IMR-90 (cell line): ENCODE measurements around the gene DLG4. TPM values are rescaled to one million over a fixed set of nuclear protein-coding genes. Genes with fewer than 3 reads are reported as not detected.

ENCODE experiments used
- ATAC-seq: fragments of 200-7000 bp; cut with Tn5 transposase; 2 replicates; pipeline ENCODE4 v1.9.1; 2020; ENCODE audit warnings: low read depth, mild to moderate bottlenecking, moderate library complexity
- BruUV-seq: library from RNA; stranded (reverse); fragments of 400-500 nt; replicated peaks from 2 replicates; lab custom pipeline; 2021; lab: Mats Ljungman, UMichigan
- CTCF ChIA-PET: fragments of 300-600 bp; formaldehyde crosslinking; extraction: SDS; loops from one replicate; lab custom pipeline; 2021; ENCODE audit warnings: antibody characterized with exemption; lab: Yijun Ruan, JAX
- POLR2A ChIA-PET: fragments of 300-600 bp; sonication (Branson Sonifier 250); formaldehyde crosslinking; loops from one replicate; lab custom pipeline; 2022; ENCODE audit warnings: antibody characterized with exemption; ENCODE audit not compliant: unreplicated experiment; lab: Charles Lee
- DNase-seq: peaks from one replicate; pipeline ENCODE4 v3.0.0; 2013
- H2AFZ ChIP-seq: replicated peaks from 2 replicates; pipeline ENCODE3; 2013; ENCODE audit warnings: low read length, mild to moderate bottlenecking; ENCODE audit not compliant: poor library complexity
- H2AK5ac ChIP-seq: 2 replicates; pipeline ENCODE4 v1.6.1; 2013; ENCODE audit warnings: low read depth, low read length, inconsistent platforms
- H2AK9ac ChIP-seq: replicated peaks from 2 replicates; pipeline ENCODE3; 2013; ENCODE audit warnings: mild to moderate bottlenecking, low read depth, low read length, moderate library complexity; ENCODE audit not compliant: poor library complexity
- H2BK120ac ChIP-seq: 2 replicates; pipeline ENCODE4 v1.6.1; 2013; ENCODE audit warnings: low read depth, low read length, inconsistent platforms
- H2BK15ac ChIP-seq: 3 replicates; pipeline ENCODE4 v1.6.1; 2013; ENCODE audit warnings: low read depth, low read length, inconsistent platforms
- H2BK20ac ChIP-seq: 2 replicates; pipeline ENCODE4 v1.6.1; 2013; ENCODE audit warnings: low read depth, mild to moderate bottlenecking, inconsistent platforms, low read length, moderate library complexity
- H2BK5ac ChIP-seq: 2 replicates; pipeline ENCODE4 v1.6.1; 2013; ENCODE audit warnings: mild to moderate bottlenecking, low read depth, low read length, inconsistent platforms; ENCODE audit not compliant: poor library complexity, severe bottlenecking
- H3K14ac ChIP-seq: replicated peaks from 2 replicates; pipeline ENCODE4 v1.6.1; 2013; ENCODE audit warnings: low read depth, low read length, inconsistent platforms
- H3K18ac ChIP-seq: 2 replicates; pipeline ENCODE4 v1.6.1; 2013; ENCODE audit warnings: low read depth, low read length, control low read depth
- H3K23ac ChIP-seq: 2 replicates; pipeline ENCODE4 v1.6.1; 2013; ENCODE audit warnings: low read depth, low read length, inconsistent platforms
- H3K27ac ChIP-seq: 2 replicates; pipeline ENCODE4 v1.5.1; 2013; ENCODE audit warnings: mild to moderate bottlenecking, control low read depth, low read length; ENCODE audit not compliant: insufficient read depth
- H3K27me3 ChIP-seq: 2 replicates; pipeline ENCODE4 v1.6.1; 2013; ENCODE audit warnings: low read length; ENCODE audit not compliant: control insufficient read depth, insufficient read depth
- H3K36me3 ChIP-seq: 2 replicates; pipeline ENCODE4 v1.6.1; 2013; ENCODE audit warnings: low read length, mixed read lengths; ENCODE audit not compliant: control insufficient read depth, insufficient read depth
- H3K4ac ChIP-seq: 2 replicates; pipeline ENCODE4 v1.6.1; 2013; ENCODE audit warnings: low read depth, low read length, inconsistent platforms
- H3K4me1 ChIP-seq: 2 replicates; pipeline ENCODE4 v1.6.1; 2013; ENCODE audit warnings: low read length, mixed read lengths; ENCODE audit not compliant: control insufficient read depth, insufficient read depth
- H3K4me2 ChIP-seq: 2 replicates; pipeline ENCODE4 v1.6.1; 2013; ENCODE audit warnings: low read depth, mild to moderate bottlenecking, control low read depth, low read length, moderate library complexity
- H3K4me3 ChIP-seq: 2 replicates; pipeline ENCODE4 v1.5.1; 2013; ENCODE audit warnings: low read depth, mild to moderate bottlenecking, control low read depth, low read length, moderate library complexity; ENCODE audit not compliant: insufficient read depth
- H3K56ac ChIP-seq: 2 replicates; pipeline ENCODE4 v1.6.1; 2013; ENCODE audit warnings: low read length, inconsistent platforms; ENCODE audit not compliant: insufficient read depth; ENCODE audit errors: extremely low read depth
- H3K79me1 ChIP-seq, 2 experiments: 2 replicates each; pipeline ENCODE4 v1.6.1; 2013; ENCODE audit warnings: low read length in 2 of 2, inconsistent platforms in 1 of 2, low read depth in 1 of 2
- H3K9ac ChIP-seq: 2 replicates; pipeline ENCODE4 v1.6.1; 2013; ENCODE audit warnings: low read depth, low read length, control low read depth
- H3K9me1 ChIP-seq: 2 replicates; pipeline ENCODE4 v1.6.1; 2013; ENCODE audit warnings: low read length, inconsistent platforms; ENCODE audit not compliant: insufficient read depth
- H3K9me3 ChIP-seq: 2 replicates; pipeline ENCODE4 v1.6.1; 2013; ENCODE audit warnings: low read length; ENCODE audit not compliant: control insufficient read depth, insufficient read depth
- H4K20me1 ChIP-seq: 2 replicates; pipeline ENCODE4 v1.6.1; 2013; ENCODE audit warnings: low read length, inconsistent platforms; ENCODE audit not compliant: insufficient read depth
- H4K5ac ChIP-seq: 2 replicates; pipeline ENCODE4 v1.6.1; 2013; ENCODE audit warnings: mild to moderate bottlenecking, low read depth, low read length, control low read depth
- H4K8ac ChIP-seq, 2 experiments: 2 replicates each; pipeline ENCODE4 v1.6.1; 2013; ENCODE audit warnings: low read depth in 2 of 2, low read length in 2 of 2, control low read depth in 1 of 2, inconsistent platforms in 1 of 2
- H4K91ac ChIP-seq: 2 replicates; pipeline ENCODE4 v1.6.1; 2013; ENCODE audit warnings: low read depth, low read length, inconsistent platforms; ENCODE audit not compliant: insufficient read depth
- CHD1 ChIP-seq: IDR thresholded peaks from 2 replicates; pipeline ENCODE4 v1.6.1; 2012; ENCODE audit warnings: low read depth, low read length, improper control_type of control experiment
- CTCF ChIP-seq: conservative IDR thresholded peaks from 2 replicates; pipeline ENCODE4 v1.5.1; 2012; ENCODE audit warnings: mild to moderate bottlenecking, low read depth, low read length, improper control_type of control experiment
- ELK1 ChIP-seq: fragments of 150-350 bp; IDR thresholded peaks from 2 replicates; pipeline ENCODE4 v1.6.1; 2016; ENCODE audit warnings: low read depth, mild to moderate bottlenecking, low read length, moderate library complexity, borderline replicate concordance
- FOS ChIP-seq: fragments of 150-350 bp; IDR thresholded peaks from 2 replicates; pipeline ENCODE4 v1.6.1; 2016; ENCODE audit warnings: low read depth, low read length
- MAFK ChIP-seq: IDR thresholded peaks from 2 replicates; pipeline ENCODE4 v1.6.1; 2012; ENCODE audit warnings: low read depth, low read length, improper control_type of control experiment
- POLR2A ChIP-seq: IDR thresholded peaks from 2 replicates; pipeline ENCODE4 v1.6.1; 2012; ENCODE audit warnings: mild to moderate bottlenecking, low read depth, low read length
- RAD21 ChIP-seq: IDR thresholded peaks from 2 replicates; pipeline ENCODE4 v1.6.1; 2012; ENCODE audit warnings: low read length, improper control_type of control experiment
- SMC3 ChIP-seq: fragments of 150-350 bp; IDR thresholded peaks from 2 replicates; pipeline ENCODE4 v1.6.1; 2016; ENCODE audit warnings: low read depth, mild to moderate bottlenecking, antibody characterized with exemption, low read length, moderate library complexity
- WGBS, 2 experiments: methylation state at CpG; one replicate each; pipeline versions ENCODE4 v1.1.5 to v1.1.7; 2013; ENCODE audit warnings: missing lambda C conversion rate in 2 of 2; ENCODE audit not compliant: insufficient read length in 1 of 2; ENCODE audit errors: extremely low coverage in 2 of 2; 5-methylcytosine and 5-hydroxymethylcytosine counted together
- dilution Hi-C: fragments of 300-500 bp; cut with HindIII; formaldehyde crosslinking; loops from one replicate; pipeline ENCODE4 v1.14.3; 2018; ENCODE audit warnings: low sequenced_read_pairs; ENCODE audit not compliant: unreplicated experiment
- in situ Hi-C: fragments of 300-500 bp; cut with MboI; formaldehyde crosslinking; loops from 3 replicates; pipeline ENCODE4 v1.14.3; 2019; ENCODE audit warnings: low sequenced_read_pairs, inconsistent platforms, mixed read lengths
- intact Hi-C: fragments of 100-400 bp; cut with micrococcal nuclease; formaldehyde crosslinking; loops from 2 replicates; pipeline ENCODE4 v1.10.0; 2022
- polyA plus RNA-seq, 3 experiments: library from polyadenylated mRNA; depleted of rRNA; stranded (reverse); fragments of >200 nt; gene quantifications; 2 replicates each; pipeline ENCODE4 v1.2.3, GENCODE V29; 2012; ENCODE audit warnings: low replicate concordance in 1 of 3
- total RNA-seq: library from RNA; depleted of rRNA; stranded (reverse); fragments of >200 nt; gene quantifications from 2 replicates; pipeline ENCODE4 v1.2.3, GENCODE V29; 2012

The DLG4 gene
- total and polyA plus RNA-seq, 2 of the 4 experiments (the other 2 are of a cell fraction) = 8.2 to 30.5 TPM

- peak overlapping the region; percentile 68; the same call in 1 of the 2 replicates for H3K23ac ChIP-seq
- peak overlapping the region; percentile 47 for H2AFZ ChIP-seq
- H3K56ac ChIP-seq = no peak overlapping the region; the same call in 1 of the 2 replicates
- ChIA-PET CTCF (no interaction called here), POLR2A (no interaction called here)
- no peak overlapping the region for H2BK20ac ChIP-seq
- peak overlapping the region; percentile 74 for H3K4ac ChIP-seq
- DNase-seq (no peak), ATAC-seq (no peak)
- H3K18ac ChIP-seq = no peak overlapping the region
- H3K4me1 ChIP-seq = peaks cover 11% of the 10 kb centered on the region
- H3K9me3 ChIP-seq = no peaks in the 10 kb centered on the region
- H2BK15ac ChIP-seq = no peak overlapping the region
- H2AK9ac ChIP-seq = peak overlapping the region; percentile 94
- H3K4me2 ChIP-seq = peak overlapping the region; percentile 87
- in situ Hi-C loops = loop anchor here (25.0 kb wide), 1 partner anchor 925 kb away; the partner anchor contains the start of genes PER1 and VAMP2
- peak overlapping the region; percentile 1; the same call in 1 of the 2 replicates for H4K5ac ChIP-seq
- no peak for TF ChIP-seq MAFK
- TF ChIP-seq RAD21 = no peak
- TF ChIP-seq POLR2A = no peak
- no peak for TF ChIP-seq CTCF
- no peak for TF ChIP-seq FOS
- TF ChIP-seq CHD1 = no peak
- TF ChIP-seq ELK1 = no peak
- TF ChIP-seq SMC3 = no peak
- dilution Hi-C loops = no loop called here
- no peaks in the 10 kb centered on the region for H3K27me3 ChIP-seq
- peak overlapping the region; percentile 67 for H3K14ac ChIP-seq
- H3K4me3 ChIP-seq = peak overlapping the region; percentile 98
- peak overlapping the region; percentile 83 for H3K9ac ChIP-seq
- peak overlapping the region; percentile 74 for H3K27ac ChIP-seq
- peaks cover 39% of the 10 kb centered on the region for H4K20me1 ChIP-seq
- peak overlapping the region; percentile 16; the same call in 1 of the 2 replicates for H2BK120ac ChIP-seq
- no TSS peak for BruUV-seq
- peak overlapping the region; percentile 75 for H4K91ac ChIP-seq
- peak overlapping the region; percentile 74 for H2BK5ac ChIP-seq
- intact Hi-C loops = loop anchor here (5.0 kb wide), 1 partner anchor 60 kb away; no protein-coding TSS in a partner anchor
- peaks cover 36% of the 10 kb centered on the region for H3K36me3 ChIP-seq
- no CpG with 5 or more reads among the region's 6 CpGs for WGBS, 2 experiments
- H3K9me1 ChIP-seq = peaks cover 3% of the 10 kb centered on the region; the same call in 1 of the 2 replicates
- H4K8ac ChIP-seq = peak overlapping the region; percentile 34 to 38; a peak in 2 of 4 replicates
- H3K79me1 ChIP-seq = peaks cover 19 to 73% of the 10 kb centered on the region in 2 experiments
- peak overlapping the region; percentile 86 for H2AK5ac ChIP-seq
Observed at GRCh38 chr17:7237266-7237760, 17.7 kb upstream of the DLG4 start.
